CD4-positive, alpha-beta T cell treated with Interleukin-6 at 100 ng/mL for 8 hours (primary cell): ENCODE measurements around the gene PARL.
"Not testable (repeated sequence)": the region's sequence is repeated elsewhere in the genome, so short reads cannot be mapped to it uniquely, and the experiment has no call there.

Experiments
- DNase-seq: peaks from one replicate; pipeline ENCODE4 v3.0.0-alpha.2; 2020; ENCODE audit warnings: mixed read lengths, low spot score

Gene PARL

GRCh38 chr3:183789826-183790225 lies 94.9 kb downstream of the PARL start:
- DNase-seq: no peak

GRCh38 chr3:183784503-183784902 lies 100.2 kb downstream of the PARL start:
- DNase-seq: not testable (repeated sequence)

GRCh38 chr3:183782576-183783276 lies 102.0 kb downstream of the PARL start:
- no peak for DNase-seq

- DNase-seq: no peak
Measured at GRCh38 chr3:183781246-183781645, 103.4 kb downstream of the PARL start.

GRCh38 chr3:183779896-183780465 lies 104.7 kb downstream of the PARL start:
- DNase-seq: no peak
